Right kidney (tissue), 1 donor: ENCODE results near the gene ACAA1.
"Not testable (repeated sequence)": the region's sequence is repeated elsewhere in the genome, so short reads cannot be mapped to it uniquely, and the experiment has no call there.

Experiments
- DNase-seq: peaks from one replicate; pipeline ENCODE4 v3.0.0-alpha.2; 2016

Gene ACAA1

DNA sequence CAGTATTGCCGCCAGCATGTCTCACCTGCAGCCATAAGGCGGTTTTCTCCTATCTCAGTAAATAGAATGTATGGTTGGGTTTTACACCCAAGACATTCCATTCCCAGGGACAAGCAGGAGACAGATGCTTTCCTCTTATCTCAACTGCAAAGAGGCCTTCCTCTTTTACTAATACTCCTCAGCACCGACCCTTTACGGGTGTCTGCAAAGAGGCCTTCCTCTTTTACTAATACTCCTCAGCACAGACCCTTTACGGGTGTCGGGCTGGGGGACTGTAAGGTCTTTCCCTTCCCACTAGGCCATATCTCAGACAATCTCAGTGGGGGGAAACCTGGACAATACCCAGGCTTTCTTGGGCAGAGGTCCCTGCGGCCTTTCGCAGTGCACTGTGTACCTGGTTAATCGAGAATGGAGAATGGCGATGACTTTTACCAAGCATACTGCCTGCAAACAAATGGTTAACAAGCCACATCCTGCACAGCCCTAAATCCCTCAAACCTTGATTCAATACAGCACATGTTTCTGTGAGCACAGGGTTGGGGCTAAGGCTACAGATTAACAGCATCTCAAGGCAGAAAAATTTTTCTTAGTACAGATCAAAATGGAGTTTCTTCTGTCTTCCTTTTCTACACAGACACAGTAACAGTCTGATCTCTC, 1.2 kb downstream of the ACAA1 start:
- DNase-seq: not testable (repeated sequence)

DNA sequence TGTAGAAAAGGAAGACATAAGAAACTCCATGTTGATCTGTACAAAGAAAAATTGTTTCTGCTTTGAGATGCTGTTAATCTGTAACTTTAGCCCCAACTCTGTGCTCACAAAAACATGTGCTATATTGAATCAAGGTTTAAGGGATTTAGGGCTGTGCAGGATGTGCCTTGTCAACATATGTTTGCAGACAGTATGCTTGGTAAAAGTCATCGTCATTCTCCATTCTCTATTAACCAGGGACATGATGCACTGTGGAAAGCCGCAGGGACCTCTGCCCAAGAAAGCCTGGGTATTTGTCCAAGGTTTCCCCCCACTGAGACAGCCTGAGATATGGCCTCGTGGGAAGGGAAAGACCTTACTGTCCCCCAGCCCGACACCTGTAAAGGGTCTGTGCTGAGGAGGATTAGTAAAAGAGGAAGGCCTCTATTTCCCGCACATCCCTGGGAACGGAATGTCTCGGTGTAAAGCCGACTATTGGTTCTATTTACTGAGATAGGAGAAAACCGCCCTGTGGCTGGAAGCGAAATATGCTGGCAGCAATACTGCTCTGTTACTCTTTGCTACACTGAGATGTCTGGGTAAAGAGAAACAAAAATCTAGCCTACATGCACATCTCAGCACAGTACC, 2.3 kb downstream of the ACAA1 start:
- not testable (repeated sequence) for DNase-seq

DNA sequence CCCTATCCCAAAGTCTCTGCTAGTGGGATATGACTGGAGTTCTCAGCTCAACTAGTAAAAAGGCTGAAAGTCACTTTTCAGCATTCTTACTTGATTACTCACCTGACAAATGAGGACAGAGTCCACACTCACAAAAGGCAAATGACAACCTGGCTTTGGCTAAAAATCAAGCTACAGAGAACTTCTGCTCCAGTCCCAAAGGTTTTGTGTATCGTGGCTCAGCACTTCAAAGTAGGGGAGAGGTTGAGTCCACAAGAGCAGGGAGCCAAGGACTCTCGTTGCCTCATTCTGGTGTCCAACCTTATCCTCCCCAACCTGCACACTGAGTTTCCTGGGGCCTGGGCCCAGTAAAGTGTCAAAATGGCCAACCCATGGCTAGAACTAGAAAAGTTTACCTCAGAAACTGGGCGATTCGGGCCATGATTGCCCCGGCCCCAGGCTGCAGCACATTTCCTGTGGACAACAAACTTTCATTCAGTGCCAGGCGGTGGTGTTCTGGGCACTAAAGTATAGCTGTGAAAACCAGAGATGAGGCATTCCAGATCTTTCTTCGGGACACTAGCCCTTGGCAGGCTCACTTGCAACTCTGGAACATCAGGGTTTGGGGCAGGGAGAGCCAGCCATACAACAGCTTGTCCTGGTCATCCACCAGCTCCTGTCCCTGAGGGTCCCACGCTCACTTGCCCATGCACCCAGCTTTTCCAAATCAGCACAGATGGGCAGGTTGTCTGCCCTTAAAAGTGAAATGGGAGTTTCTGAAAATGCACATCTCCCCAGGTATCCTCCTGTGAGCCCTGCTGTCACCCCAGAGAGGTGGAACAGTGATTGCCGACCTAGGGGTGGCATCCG, 3.1 kb downstream of the ACAA1 start:
- DNase-seq: no peak

DNA sequence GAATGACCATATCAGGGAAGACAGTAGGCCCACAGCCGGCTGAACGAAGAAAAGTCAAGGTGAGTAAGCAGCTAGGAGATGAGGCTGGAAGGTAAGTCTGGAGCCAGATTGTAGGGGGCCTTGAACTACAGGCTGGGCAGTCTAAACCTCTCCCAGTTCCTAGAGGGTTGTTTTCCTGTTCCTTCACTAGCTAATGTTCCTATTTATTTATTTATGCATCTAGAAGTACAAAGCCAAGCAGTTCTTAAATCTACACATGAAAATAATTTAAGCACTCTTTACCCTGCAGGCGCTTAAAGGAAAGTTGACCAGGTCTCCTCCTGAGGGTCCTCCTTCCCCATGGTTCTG, 3.7 kb downstream of the ACAA1 start:
- no peak for DNase-seq

DNA sequence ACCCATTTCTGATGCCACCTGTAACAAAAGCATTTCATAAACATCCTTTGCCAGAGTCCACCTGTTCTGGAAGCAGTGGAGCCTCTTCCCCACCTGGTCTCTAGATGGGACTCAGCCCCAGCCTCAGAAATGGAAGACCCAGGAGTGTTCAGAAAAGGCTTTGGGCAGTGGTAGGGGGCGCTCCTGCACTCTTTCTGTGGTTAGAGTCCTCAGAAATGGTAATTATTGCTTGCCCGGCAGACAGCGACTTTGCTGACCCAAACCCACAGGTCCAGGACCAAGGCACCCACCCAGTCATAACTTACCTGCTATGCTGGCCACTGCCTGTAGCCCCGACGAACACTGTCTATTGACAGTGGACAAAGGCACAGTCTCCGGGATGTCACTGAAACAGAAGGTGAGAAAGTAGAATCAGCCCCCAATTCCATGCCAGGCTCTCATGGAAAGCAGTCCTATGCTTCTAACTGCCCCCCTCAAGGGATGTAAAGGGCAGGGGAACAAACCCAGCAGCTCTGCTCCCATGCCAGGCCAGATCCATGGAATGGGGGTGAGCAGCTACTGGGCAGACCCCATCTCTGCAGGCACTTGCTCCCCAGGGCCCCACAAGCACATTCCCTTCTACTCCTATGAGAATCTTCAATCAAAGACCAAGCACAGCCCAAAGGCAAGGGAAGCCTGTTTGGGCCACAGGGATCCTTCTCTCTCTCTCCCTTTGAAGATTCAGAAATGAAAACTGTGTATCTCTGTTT, 5.1 kb downstream of the ACAA1 start:
- no peak for DNase-seq

DNA sequence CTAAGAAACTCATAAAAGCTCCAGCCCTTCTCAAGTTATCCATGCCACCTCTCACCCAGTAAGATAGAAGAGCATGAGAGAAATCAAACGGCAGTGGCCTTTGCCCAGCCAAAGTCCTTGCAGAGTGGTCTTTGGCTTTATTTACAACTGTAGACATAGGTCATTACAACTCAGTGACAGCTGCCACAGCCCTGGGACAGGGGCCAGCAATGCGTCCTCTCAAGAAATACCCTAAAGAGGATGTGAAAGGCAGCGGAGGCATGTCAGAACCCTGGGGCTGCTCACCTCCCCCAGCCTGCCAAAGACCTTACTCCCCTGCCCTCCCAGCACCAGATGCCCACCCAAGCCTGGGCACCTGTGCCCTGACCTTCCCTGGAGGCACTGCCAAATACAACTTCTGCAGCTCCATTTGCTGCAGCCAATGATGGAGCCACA, 6.3 kb downstream of the ACAA1 start:
- no peak for DNase-seq

DNA sequence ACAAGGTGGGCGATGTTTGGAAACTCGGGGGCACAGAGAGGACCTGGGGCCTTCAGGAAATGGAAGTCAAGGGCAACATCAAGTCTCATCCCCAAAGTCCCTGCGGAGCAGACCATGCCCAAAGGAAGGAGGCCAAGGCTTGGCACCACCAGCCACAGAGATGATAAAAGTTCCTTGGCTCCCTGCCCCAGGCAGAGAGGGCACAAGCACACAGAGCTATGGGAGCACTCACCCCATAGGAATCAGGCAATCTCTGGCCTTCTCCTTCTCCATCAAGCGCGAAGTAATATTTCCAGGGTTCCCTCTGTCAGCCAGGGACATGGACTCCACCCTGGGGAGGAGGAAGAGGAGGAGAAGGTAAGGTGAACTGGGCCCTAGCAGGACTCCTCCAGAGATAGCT, 7.9 kb downstream of the ACAA1 start:
- DNase-seq: no peak

DNA sequence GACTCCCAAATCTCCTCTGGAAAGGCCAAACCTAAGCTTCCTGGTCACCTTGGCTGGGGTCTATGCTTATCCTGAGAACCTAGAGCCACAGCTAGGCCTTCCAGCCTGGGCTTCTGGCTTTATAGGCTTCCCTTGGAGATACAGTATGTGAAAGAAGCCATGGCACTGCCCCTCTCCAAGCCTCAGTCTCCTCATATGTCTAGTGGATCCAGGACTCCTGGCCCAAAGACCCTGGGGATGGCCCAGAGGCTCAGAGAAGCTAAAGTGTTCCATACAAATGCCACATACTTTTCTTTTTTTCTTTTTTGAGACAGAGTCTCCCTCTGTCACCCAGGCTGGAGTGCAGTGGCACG, 8.6 kb downstream of the ACAA1 start:
- no peak for DNase-seq

DNA sequence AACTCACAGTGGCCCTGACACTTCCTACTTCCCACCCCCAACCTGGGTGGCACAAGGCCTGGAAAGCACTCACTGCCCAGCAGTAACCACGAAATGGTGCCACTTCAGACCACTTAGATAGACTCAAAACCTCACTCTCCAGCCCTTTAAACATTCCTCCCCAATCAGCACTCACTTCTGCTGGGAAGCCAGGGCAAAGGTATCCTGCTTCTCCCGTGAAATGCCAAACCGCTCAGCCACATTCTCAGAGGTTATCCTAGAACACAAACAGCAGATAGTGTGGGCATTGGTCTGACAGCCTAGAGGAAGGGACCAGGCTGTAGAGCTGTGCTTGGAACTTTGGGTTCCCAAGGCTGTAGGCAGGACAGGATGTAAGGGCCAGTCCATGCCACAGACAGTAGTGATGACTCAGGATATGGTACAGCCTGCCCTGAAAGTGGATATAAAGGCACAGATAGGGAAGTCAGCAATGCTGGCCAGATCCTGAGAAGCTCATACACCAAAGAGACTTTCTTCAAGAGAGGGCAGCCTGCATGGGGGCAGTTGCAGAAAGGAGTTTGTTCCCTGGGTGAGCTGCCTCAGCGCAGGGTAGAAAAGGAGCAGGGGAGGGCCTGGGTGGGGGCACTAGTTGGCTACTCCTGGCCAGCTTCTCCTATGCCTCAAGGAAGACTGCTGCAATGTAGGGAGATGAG, 9.2 kb downstream of the ACAA1 start:
- no peak for DNase-seq

DNA sequence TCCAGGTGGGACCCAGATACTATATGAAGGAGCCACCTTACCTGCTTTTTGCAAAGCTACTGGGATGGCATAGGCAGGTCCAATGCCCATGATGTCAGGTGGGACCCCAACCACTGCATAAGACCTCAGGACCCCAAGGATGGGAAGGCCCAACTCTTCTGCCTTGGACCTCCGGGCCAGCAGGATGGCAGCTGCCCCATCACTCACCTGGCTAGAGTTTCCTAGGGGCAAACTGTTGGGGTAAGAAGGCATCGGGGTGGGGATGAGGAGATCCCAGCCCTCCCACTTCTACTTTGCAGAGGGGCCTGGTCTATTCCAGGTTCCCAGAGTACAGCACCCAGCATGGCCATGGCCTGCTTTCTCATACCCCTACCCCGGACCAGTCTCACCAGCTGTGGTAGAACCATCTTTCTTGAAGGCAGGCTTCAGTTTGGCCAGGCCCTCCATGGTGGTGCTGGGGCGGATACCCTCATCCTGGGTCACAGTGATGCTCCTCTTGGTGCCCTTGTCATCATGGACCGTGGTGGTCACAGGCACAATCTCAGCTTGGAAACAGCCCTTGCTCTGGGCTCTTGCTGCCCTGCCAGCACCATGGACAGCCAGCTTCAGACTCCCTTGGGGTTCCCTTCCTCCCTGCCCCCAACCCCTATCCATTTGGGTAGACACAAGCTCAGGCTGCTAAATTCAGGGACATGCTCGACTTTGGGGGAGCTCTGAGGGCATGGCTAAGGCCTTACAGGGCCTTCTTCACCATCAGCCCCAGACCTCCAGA, 10.6 kb downstream of the ACAA1 start:
- DNase-seq: no peak

DNA sequence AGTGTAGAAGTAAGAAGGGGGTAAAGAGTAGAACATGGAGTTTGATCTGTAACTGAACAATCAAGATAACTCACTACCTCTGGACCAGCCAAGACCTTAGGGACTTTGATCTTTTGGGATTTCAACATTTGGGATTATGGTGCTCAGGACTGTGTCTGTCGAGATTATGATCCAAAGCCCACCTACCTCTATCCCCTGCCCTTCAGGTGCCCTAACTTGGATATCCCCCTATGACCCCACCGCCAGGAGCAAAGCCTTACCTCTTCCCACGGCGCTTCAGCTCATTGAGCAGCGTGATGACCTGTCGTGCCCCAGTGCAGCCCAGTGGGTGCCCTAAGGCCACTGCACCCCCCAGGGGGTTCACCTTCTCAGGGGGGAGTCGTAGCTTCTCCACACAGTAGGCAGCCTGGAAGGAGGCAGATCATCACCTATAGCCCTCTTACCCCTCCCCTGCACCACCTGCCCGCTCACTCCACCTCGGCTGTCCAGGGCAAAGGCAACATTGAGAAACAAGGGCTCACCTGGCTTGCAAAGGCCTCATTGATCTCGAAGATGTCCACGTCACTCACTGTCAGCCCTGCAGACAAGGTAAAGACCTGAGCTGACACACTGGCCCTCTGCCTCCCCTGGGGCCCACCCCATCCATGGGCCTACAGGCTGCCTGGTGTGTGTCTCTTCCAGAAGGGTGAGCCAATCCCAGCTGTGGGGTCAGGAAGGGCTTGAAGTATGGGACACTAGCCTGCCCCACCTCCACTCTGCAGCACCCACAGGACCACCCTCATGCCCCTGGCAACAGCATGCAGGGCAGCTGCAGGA, 11.4 kb downstream of the ACAA1 start:
- DNase-seq: no peak

DNA sequence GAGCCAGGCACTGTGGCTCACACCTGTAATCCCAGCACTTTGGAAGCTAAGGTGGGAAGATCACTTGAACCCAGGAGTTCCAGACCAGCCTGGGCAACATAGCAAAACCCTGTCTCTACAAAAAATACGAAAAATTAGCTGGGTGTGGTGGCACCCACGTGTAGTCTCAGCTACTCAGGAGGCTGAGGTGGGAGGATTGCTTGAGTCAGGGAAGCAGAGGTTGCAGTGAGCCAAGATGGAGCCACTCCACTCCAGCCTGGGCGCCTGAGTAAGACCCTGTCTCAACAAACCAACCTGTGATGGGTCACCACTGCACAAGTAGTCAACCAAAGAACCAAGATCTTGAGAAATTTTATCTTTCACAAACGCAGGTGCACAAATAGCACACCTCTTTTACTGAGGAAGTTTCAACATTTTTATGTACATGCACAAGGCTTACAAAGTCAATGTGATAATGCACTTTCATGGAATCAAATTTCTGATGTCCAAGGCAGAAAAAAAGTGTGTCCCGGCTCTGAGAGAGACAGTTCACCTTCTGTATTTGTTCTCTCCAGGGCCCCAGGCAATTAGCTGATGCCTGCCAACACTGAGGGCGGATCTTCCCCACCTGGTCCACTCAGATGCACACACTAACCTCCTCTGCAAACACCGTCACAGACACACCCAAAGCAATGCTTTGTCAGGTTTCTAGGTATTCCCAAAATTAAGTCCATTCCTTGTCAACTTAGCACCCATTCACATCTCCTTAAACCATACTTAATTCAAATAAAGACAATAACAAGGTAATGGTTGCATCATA, 12.4 kb downstream of the ACAA1 start:
- no peak for DNase-seq

DNA sequence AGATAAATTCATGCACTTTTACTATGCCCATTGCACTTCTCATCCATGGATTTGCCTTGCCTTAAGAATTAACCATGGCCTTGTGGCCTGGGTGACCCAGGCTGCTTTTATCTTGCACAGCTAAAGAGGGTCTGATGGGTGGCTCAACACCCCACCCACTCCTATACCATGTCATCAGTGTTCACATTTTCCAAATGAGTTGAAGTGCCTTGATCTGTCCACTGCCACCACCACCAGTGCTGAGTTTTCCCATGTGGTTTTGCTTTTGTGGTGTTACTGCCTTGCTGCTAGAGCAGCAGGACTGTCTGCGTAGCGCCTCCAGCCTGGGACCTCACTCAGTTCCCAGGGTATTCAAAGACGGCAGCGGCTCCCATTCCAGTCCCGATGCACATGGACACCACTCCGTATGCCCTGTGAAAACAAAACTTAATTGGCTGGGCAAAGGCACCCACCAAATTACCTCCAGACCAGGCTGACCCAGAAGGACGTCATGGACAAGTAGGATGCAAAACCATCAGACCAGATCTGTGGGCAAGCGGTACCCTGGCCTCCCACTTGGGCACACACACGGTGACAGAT, 14.1 kb downstream of the ACAA1 start:
- DNase-seq: no peak

DNA sequence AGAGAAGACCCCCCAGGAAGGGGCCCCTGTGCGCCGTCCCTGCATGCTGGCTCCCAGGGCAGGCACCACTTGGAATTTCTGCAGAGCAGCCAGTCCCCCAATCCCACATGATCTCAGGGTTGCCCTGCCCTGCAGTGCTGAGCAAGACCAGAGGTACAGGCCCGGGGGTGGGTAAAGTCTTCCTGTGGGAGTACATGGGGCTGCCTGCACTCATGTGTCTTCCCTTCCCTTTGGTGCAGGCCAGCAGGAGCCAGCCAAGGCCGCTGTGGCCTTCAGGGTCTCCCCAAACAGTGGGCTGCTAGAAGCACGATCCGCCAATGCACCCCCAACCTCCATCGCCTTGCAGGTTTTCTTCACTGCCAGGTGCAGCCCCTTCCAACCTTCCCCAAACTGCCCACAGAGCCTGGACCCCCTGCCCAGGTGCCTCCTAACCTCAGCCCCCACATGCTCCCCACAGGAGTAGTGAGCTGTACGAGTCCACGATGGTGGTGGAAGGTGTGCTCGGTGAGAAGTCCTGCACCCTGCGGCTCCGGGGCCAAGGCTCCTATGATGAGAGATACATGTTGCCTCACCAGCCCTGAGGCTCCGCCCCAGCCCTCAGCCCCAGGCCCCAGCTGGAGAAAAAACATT, 15.0 kb downstream of the ACAA1 start:
- no peak for DNase-seq

DNA sequence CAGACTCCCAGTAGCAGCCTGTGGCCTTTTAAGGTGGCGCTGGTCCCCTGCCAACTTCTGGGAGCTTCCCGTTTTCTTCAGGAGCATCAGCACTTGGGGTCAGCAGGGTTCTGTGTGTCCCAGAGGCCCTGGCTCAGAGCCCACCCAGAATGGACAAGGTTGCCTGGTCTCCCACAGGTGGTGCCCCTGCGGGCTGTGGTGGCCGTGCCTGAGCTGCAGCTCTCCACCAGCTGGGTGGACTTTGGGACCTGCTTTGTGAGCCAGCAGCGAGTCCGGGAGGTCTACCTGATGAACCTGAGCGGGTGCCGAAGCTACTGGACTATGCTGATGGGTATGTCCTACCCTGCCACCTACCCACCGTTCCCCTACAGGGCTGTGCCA, 15.5 kb downstream of the ACAA1 start:
- no peak for DNase-seq

DNA sequence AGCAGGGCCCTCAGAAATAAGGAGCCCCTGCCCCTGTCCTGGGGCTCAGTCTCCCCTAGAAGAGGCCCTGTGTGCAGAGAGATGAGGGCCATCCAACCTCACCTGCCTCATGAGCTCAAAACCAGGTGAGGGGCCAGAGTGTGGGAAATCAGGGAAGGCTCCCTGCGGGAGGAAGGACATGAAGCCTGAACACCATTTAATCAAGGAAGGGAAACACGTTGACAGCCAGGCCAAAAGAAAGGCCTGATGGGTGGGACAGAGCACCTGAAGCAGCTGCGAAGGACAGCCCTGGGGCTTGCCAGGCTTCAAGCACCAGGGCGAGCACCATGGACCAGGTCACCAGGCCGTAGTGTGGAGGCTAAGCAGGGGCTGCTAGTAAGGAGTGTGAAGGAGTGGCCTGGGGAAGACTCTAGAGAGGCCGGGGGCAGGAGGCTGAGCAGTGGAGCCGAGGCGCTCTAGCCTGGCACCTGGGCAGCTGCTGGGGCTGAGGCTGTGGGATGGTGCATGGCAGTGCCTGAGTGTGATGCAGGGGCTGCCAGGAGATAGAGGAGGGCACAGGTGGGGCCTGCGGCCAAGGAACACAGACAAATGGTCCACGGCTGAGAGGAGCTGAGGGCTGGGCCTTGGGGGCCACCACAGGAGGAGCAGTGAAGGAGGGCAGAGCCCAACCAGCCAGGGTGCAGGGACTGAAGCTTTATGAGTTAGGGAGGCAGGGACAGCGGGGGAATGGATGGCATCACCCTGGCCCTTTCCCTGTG, 16.1 kb downstream of the ACAA1 start:
- DNase-seq: no peak

DNA sequence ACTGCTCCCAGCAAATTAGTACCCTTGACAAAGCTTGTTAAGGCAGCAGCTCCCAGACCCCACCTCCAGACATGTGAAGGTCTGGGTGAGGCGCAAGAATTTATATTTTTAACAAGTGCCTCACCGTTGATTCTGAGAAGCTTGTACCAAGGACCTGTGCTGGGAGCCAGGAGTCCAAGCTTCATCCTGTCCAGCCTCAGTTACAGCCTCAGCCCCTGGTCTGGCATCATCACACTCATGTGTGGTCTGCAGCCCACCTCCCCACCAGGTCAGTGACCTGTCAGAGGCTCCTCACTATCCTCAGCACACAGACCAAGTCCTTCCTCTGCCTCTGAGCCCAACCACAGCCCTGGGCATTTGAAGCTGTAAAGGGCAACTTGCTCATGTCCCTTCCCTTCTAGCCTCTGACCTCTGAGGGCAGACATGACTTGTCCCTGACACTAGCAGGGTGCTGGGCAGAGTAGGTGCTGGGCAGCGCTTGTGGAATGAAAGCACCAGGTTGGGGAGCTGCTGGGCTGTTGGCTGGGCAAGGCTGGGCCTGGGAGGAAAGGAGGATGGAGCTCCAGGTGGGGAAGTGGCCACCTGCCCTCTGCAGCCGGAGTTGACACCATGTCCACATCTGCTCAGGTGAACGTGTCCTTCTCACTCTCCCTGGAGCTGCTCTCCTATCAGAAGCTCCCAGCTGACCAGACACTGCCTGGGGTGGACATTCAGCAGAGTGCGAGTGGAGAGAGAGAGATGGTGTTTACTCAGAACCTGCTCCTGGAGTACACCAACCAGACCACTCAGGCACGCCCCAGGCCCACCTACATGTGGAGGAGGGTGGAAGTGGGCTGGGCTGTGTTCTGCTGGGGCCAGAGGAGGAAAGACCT, 16.9 kb downstream of the ACAA1 start:
- DNase-seq: no peak
